ENCODE data around the gene GPR42.

Gene GPR42

DNA sequence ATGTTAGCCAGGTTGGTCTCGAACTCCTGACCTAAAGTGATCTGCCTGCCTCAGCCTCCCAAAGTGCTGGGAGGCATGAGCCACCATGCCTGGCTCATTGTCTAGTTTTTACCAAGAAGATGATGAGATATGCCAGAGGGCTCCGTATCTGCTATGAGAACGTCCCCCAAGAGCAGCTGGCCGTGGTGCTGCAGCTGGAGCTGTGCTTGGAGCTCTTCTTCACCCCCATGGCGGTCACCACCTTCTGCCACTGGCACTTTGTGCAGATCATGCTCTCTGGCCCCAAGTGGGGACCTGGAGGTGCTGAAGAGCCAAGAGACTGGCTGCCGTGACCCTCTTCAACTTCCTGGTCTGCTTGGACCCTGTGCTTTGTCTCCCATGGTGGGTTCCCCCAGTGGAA lies 36.8 kb downstream of the GPR42 start:
- no peak overlapping the region for H3K4me3 ChIP-seq (replicated peaks; ENCODE audit: low read depth, low read length)
- DNase-seq (ENCODE audit: low read depth), result no peak
- TF ChIP-seq, protein P1, sequence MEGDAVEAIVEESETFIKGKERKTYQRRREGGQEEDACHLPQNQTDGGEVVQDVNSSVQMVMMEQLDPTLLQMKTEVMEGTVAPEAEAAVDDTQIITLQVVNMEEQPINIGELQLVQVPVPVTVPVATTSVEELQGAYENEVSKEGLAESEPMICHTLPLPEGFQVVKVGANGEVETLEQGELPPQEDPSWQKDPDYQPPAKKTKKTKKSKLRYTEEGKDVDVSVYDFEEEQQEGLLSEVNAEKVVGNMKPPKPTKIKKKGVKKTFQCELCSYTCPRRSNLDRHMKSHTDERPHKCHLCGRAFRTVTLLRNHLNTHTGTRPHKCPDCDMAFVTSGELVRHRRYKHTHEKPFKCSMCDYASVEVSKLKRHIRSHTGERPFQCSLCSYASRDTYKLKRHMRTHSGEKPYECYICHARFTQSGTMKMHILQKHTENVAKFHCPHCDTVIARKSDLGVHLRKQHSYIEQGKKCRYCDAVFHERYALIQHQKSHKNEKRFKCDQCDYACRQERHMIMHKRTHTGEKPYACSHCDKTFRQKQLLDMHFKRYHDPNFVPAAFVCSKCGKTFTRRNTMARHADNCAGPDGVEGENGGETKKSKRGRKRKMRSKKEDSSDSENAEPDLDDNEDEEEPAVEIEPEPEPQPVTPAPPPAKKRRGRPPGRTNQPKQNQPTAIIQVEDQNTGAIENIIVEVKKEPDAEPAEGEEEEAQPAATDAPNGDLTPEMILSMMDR (IDR thresholded peaks at IDR 0.05; ENCODE audit: low read length, missing control alignments), result no peak

DNA sequence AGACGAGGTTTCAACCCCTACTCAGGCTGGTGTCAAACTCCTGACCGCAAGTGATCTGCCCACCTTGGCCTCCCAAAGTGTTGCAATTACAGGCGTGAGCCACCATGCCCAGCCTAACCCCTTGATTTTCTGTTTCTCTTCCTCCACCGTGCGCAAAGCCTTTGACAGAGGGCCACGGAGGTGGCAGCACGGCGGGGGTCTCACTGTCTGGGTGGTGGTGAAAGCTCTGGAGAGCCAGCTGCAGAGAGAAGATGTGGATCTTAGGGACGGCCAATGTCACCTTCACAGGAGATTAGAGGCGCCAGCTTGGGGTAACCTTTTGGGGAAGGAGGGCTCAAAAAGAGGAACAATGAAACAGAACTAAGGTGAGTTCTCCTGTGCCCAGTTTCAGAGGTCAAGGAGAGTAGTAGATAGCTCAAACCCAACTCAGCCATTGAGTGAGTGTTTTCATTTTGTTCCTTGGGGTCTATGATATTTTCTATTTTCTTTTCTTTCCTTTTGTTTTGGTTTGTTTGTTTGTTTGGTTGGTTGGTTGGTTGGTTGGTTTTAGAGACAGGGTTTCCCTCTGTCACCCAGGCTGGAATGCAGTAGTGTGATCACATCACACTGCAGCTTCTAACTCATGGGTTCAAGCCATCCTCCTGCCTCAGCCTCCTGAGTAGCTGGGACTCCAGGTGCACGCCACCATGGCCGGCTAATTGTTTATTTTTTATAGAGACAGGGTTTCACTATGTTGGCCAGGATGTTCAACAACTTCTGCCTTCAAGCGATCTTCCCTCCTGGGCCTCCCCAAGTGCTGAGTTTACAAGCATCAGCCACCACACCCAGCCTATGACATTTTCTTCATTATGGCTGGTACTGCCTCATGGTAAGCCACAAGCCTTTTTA lies 37.7 kb downstream of the GPR42 start:
- TF ChIP-seq, protein P1 (IDR thresholded peaks at IDR 0.05; ENCODE audit: low read length, missing control alignments), result no peak
- DNase-seq (ENCODE audit: low read depth), result no peak
- no peak overlapping the region for H3K4me3 ChIP-seq (replicated peaks; ENCODE audit: low read depth, low read length)

DNA sequence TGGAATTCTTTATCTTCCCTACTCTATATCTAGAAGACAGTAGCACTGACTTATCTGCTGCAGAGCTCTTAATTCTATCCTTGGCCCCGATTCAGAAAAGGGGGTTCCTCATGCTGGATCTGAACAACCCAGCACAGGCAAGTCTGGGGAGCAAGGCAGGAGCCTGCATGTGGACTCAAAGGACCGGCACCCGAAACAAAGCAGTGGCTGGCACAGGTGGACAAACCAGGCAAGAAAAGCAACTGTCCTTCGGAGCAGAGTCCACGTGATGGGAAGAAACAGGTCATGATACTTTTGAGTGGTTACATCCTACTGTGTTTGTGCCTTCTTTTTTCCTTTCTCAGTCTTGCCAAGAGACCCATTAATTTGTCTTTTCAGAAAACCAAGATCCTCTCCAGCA lies 38.3 kb downstream of the GPR42 start:
- no peak for DNase-seq (ENCODE audit: low read depth)
- TF ChIP-seq, protein P1 (IDR thresholded peaks at IDR 0.05; ENCODE audit: low read length, missing control alignments), result no peak
- no peak overlapping the region for H3K4me3 ChIP-seq (replicated peaks; ENCODE audit: low read depth, low read length)

DNA sequence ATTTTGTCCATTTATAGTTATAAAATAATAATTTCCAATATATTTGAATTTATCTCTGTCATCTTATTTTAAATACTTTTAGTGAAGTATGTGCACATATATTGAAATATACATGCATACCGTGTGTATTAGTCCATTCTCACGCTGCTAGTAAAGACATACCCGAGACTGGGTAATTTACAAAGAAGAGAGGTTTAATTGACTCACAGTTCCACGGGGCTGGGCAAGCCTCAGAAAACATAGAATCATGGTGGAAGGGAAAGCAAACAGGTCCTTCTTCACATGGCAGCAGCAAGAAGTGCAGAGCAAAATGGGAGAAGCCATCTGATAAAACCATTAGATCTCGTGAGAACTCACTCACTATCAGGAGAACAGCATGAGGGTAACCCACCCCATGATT lies 39.6 kb downstream of the GPR42 start:
- TF ChIP-seq, protein P1 (IDR thresholded peaks at IDR 0.05; ENCODE audit: low read length, missing control alignments), result no peak
- DNase-seq (ENCODE audit: low read depth), result no peak
- no peak overlapping the region for H3K4me3 ChIP-seq (replicated peaks; ENCODE audit: low read depth, low read length)

DNA sequence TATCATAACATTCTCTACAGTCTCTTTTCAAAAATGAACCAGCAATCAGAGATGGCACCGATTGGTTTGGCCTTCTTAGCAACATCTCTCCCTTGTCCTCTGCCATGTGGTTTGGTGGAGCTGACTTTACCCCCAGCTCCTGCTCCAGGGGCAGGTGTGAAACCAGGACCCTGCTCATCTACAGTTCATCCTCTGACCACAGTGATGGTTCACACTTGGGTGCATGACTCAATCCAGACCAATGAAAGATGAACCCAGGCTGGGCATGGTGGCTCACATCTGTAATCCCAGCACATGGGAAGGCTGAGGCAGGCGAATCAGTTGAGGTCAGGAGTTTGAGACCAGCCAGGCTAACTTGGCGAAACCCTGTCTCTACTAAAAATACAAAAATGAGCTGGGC lies 43.6 kb downstream of the GPR42 start:
- TF ChIP-seq, protein P1 (IDR thresholded peaks at IDR 0.05; ENCODE audit: low read length, missing control alignments), result no peak
- no peak for DNase-seq (ENCODE audit: low read depth)
- H3K4me3 ChIP-seq (replicated peaks; ENCODE audit: low read depth, low read length), result no peak overlapping the region

DNA sequence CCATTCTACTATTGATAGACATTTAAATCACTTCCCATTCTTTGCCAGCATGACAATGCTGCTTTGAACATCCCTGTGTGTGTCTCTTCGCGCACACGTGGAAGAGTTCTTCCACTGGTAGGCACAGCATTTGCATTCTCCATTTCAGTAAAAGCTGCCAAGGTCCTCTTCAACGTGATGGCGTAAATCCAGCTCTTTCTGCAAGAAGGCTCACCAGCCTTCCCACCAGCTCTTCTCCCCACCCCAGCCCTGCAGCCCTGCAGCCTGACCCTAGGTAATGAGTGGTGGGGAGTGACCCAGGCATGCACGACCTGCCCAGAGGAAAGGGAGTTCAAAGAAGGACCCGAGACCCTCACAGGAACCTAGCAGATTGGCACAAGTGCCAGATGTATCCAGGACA lies 45.5 kb downstream of the GPR42 start:
- no peak overlapping the region for H3K4me3 ChIP-seq (replicated peaks; ENCODE audit: low read depth, low read length)
- no peak for DNase-seq (ENCODE audit: low read depth)
- TF ChIP-seq, protein P1 (IDR thresholded peaks at IDR 0.05; ENCODE audit: low read length, missing control alignments), result no peak

DNA sequence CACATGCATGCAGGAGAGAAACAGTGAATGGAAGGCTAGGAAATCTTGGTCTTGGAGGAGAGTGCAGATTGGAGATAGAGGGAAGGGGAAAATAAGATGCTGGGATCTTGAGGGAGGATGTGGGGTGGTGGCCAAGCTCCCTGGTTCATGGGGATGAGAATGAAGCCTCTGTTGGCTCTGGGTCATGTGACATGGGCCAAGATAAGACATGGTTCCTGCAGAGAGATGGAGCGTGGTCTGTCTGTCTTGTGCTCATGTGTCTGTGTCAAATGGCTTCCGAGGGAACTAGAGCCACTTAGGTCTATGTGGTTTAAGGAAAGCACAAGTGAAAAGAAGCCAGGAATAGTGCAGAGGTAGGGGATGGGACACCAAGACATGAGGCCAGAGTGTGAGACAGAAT lies 46.4 kb downstream of the GPR42 start:
- no peak for DNase-seq (ENCODE audit: low read depth)
- TF ChIP-seq, protein P1 (IDR thresholded peaks at IDR 0.05; ENCODE audit: low read length, missing control alignments), result no peak
- H3K4me3 ChIP-seq (replicated peaks; ENCODE audit: low read depth, low read length), result no peak overlapping the region
